Measurements from ENCODE around the gene PTPN21. TPM values are rescaled to one million over a fixed set of nuclear protein-coding genes. Genes with fewer than 3 reads are reported as not detected.

The PTPN21 gene
- total and polyA plus RNA-seq, 2 of the 13 experiments (the other 11 are each of a cell fraction or from before 2014, with no cell fraction given) = 2.0 to 3.7 TPM

GRCh38 chr14:88535149-88535548 lies 19.7 kb downstream of the PTPN21 start (continued):
- TF ChIP-seq ZNF17 (CRISPR knock-in tag; IDR thresholded peaks at IDR 0.05) = no peak
- peak; percentile 32; the same call in 1 of the 2 replicates for TF ChIP-seq CEBPB (IDR thresholded peaks at IDR 0.05; ENCODE audit: borderline replicate concordance, low read depth, low read length)
- TF ChIP-seq ZSCAN5A (CRISPR knock-in tag; IDR thresholded peaks at IDR 0.05; ENCODE audit: borderline replicate concordance) = 0 out of 2 replicates have a peak, but pooled peaks have one; percentile 59
- no peak for TF ChIP-seq ZNF75D (CRISPR knock-in tag; IDR thresholded peaks at IDR 0.05; ENCODE audit: borderline replicate concordance)
- no peak for TF ChIP-seq PPARG (CRISPR knock-in tag; conservative IDR thresholded peaks at IDR 0.05)
- TF ChIP-seq CTCF (CRISPR knock-in tag; IDR thresholded peaks at IDR 0.05) = 0 out of 2 replicates have a peak, but pooled peaks have one; percentile 20
- peak; percentile 35; the same call in 1 of the 2 replicates for TF ChIP-seq HNF4G (IDR thresholded peaks at IDR 0.05; ENCODE audit: borderline replicate concordance, low read depth, low read length)
- TF ChIP-seq HNF4G (CRISPR knock-in tag; IDR thresholded peaks at IDR 0.05; ENCODE audit: borderline replicate concordance, low read depth) = no peak
- 0 out of 2 replicates have a peak, but pooled peaks have one; percentile 26 for TF ChIP-seq ZFX (CRISPR knock-in tag; IDR thresholded peaks at IDR 0.05; ENCODE audit: low read depth)
- TF ChIP-seq HOMEZ (CRISPR knock-in tag; IDR thresholded peaks at IDR 0.05; ENCODE audit: low read depth) = 0 out of 2 replicates have a peak, but pooled peaks have one; percentile 27
- no peak for TF ChIP-seq ZSCAN31 (CRISPR knock-in tag; IDR thresholded peaks at IDR 0.05; ENCODE audit: low read depth)
- TF ChIP-seq RXRA (CRISPR knock-in tag; IDR thresholded peaks at IDR 0.05) = peak; percentile 22; the same call in 1 of the 2 replicates
- 0 out of 2 replicates have a peak, but pooled peaks have one; percentile 29 for TF ChIP-seq TBX3 (IDR thresholded peaks at IDR 0.05; ENCODE audit: borderline replicate concordance)
- TF ChIP-seq RXRB (CRISPR knock-in tag; IDR thresholded peaks at IDR 0.05; ENCODE audit: borderline replicate concordance) = peak; percentile 66
- peak; percentile 36; the same call in 1 of the 3 replicates for TF ChIP-seq MXI1 (IDR thresholded peaks at IDR 0.05; ENCODE audit: borderline replicate concordance, low read depth, low read length)
- 0 out of 2 replicates have a peak, but pooled peaks have one; percentile 32 for TF ChIP-seq ELF3 (CRISPR knock-in tag; IDR thresholded peaks at IDR 0.05)
- no peak for TF ChIP-seq ZNF256 (CRISPR knock-in tag; conservative IDR thresholded peaks at IDR 0.05)
- TF ChIP-seq ATM (IDR thresholded peaks at IDR 0.05; ENCODE audit: borderline replicate concordance) = no peak
